ENCODE results near the gene TMED8.

GRCh38 chr14:77322951-77323350 is 53.9 kb downstream of the TMED8 start:
- TF ChIP-seq, protein P1, sequence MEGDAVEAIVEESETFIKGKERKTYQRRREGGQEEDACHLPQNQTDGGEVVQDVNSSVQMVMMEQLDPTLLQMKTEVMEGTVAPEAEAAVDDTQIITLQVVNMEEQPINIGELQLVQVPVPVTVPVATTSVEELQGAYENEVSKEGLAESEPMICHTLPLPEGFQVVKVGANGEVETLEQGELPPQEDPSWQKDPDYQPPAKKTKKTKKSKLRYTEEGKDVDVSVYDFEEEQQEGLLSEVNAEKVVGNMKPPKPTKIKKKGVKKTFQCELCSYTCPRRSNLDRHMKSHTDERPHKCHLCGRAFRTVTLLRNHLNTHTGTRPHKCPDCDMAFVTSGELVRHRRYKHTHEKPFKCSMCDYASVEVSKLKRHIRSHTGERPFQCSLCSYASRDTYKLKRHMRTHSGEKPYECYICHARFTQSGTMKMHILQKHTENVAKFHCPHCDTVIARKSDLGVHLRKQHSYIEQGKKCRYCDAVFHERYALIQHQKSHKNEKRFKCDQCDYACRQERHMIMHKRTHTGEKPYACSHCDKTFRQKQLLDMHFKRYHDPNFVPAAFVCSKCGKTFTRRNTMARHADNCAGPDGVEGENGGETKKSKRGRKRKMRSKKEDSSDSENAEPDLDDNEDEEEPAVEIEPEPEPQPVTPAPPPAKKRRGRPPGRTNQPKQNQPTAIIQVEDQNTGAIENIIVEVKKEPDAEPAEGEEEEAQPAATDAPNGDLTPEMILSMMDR (conservative IDR thresholded peaks at IDR 0.05; ENCODE audit: low read depth, low read length) = no peak
- no peak for TF ChIP-seq EZH2 (IDR thresholded peaks at IDR 0.05; ENCODE audit: borderline replicate concordance, low read depth, low read length, poor library complexity, severe bottlenecking)
